ENCODE measurements around the gene IMP4. TPM values are rescaled to one million over a fixed set of nuclear protein-coding genes. Genes with fewer than 3 reads are reported as not detected.
A peak's percentile ranks its signal among the peaks of the same experiment; 100 is the strongest.

IMP4 gene
- 43.2 TPM for polyA plus RNA-seq (2013, experiment 1 of 2)
- polyA plus RNA-seq (2013, experiment 2 of 2) = 40.0 TPM

GRCh38 chr2:130342533-130343275 is at the start of gene IMP4:
IMP4 (plus strand) TSS chr2:130342897; CDS start chr2:130342933, 36 bp downstream.
- H3K27ac ChIP-seq (ENCODE audit: low read depth, low read length, severe bottlenecking) = peak within 1 kb of the TSS; percentile 88
- peaks cover 48% of the 10 kb centered on the region for H3K36me3 ChIP-seq (ENCODE audit: control insufficient read depth, insufficient read depth, low read length)
- H3K4me3 ChIP-seq (ENCODE audit: extremely low read depth, insufficient read depth, low read length, poor library complexity, severe bottlenecking) = peak within 1 kb of the TSS; percentile 79
- peaks cover 4% of the 10 kb centered on the region for H3K4me1 ChIP-seq (ENCODE audit: control insufficient read depth, insufficient read depth, low read length, poor library complexity, severe bottlenecking)
- WGBS, 2 experiments (ENCODE audit: insufficient coverage in 2 of 2) = 0 to 1% methylated on average over 53 of the region's 60 CpGs
- H3K9me3 ChIP-seq (ENCODE audit: control insufficient read depth, low read length) = no peaks in the 10 kb centered on the region

- Histone ChIP-seq H3K9me3 (ENCODE audit: control insufficient read depth, low read length) (no peaks in the 10 kb centered on the region), H3K4me1 (ENCODE audit: control insufficient read depth, insufficient read depth, low read length, poor library complexity, severe bottlenecking) (no peaks in the 10 kb centered on the region), H3K4me3 (ENCODE audit: extremely low read depth, insufficient read depth, low read length, poor library complexity, severe bottlenecking) (no peak overlapping the region), H3K36me3 (ENCODE audit: control insufficient read depth, insufficient read depth, low read length) (no peaks in the 10 kb centered on the region), H3K27ac (ENCODE audit: low read depth, low read length, severe bottlenecking) (no peak overlapping the region)
- WGBS, 2 experiments (ENCODE audit: insufficient coverage in 2 of 2) = 86 to 88% methylated on average over 19 to 20 of the region's 22 CpGs
Observed at GRCh38 chr2:130300258-130300969, 42.3 kb upstream of the IMP4 start.

- Histone ChIP-seq H3K4me3 (ENCODE audit: extremely low read depth, insufficient read depth, low read length, poor library complexity, severe bottlenecking) (no peak overlapping the region), H3K36me3 (ENCODE audit: control insufficient read depth, insufficient read depth, low read length) (no peaks in the 10 kb centered on the region), H3K27ac (ENCODE audit: low read depth, low read length, severe bottlenecking) (no peak overlapping the region), H3K4me1 (ENCODE audit: control insufficient read depth, insufficient read depth, low read length, poor library complexity, severe bottlenecking) (no peaks in the 10 kb centered on the region), H3K9me3 (ENCODE audit: control insufficient read depth, low read length) (no peaks in the 10 kb centered on the region)
- WGBS, 2 experiments (ENCODE audit: insufficient coverage in 2 of 2) = 92 to 93% methylated on average over 10 to 13 of the region's 13 CpGs
Observed at GRCh38 chr2:130300970-130301348, 41.7 kb upstream of the IMP4 start.

GRCh38 chr2:130302164-130302886 is 40.4 kb upstream of the IMP4 start:
- Histone ChIP-seq H3K36me3 (ENCODE audit: control insufficient read depth, insufficient read depth, low read length) (no peaks in the 10 kb centered on the region), H3K4me1 (ENCODE audit: control insufficient read depth, insufficient read depth, low read length, poor library complexity, severe bottlenecking) (no peaks in the 10 kb centered on the region), H3K9me3 (ENCODE audit: control insufficient read depth, low read length) (no peaks in the 10 kb centered on the region), H3K4me3 (ENCODE audit: extremely low read depth, insufficient read depth, low read length, poor library complexity, severe bottlenecking) (no peak overlapping the region), H3K27ac (ENCODE audit: low read depth, low read length, severe bottlenecking) (no peak overlapping the region)
- 94% methylated on average over 9 to 11 of the region's 12 CpGs for WGBS, 2 experiments (ENCODE audit: insufficient coverage in 2 of 2)

- Histone ChIP-seq H3K4me1 (ENCODE audit: control insufficient read depth, insufficient read depth, low read length, poor library complexity, severe bottlenecking) (no peaks in the 10 kb centered on the region), H3K36me3 (ENCODE audit: control insufficient read depth, insufficient read depth, low read length) (no peaks in the 10 kb centered on the region), H3K4me3 (ENCODE audit: extremely low read depth, insufficient read depth, low read length, poor library complexity, severe bottlenecking) (no peak overlapping the region), H3K27ac (ENCODE audit: low read depth, low read length, severe bottlenecking) (no peak overlapping the region), H3K9me3 (ENCODE audit: control insufficient read depth, low read length) (no peaks in the 10 kb centered on the region)
Observed at GRCh38 chr2:130303169-130303568, 39.5 kb upstream of the IMP4 start.

- WGBS, 2 experiments (ENCODE audit: insufficient coverage in 2 of 2) = 87 to 100% methylated on average over 2 of the region's 3 CpGs
- no peaks in the 10 kb centered on the region for H3K4me1 ChIP-seq (ENCODE audit: control insufficient read depth, insufficient read depth, low read length, poor library complexity, severe bottlenecking)
- no peaks in the 10 kb centered on the region for H3K36me3 ChIP-seq (ENCODE audit: control insufficient read depth, insufficient read depth, low read length)
- no peak overlapping the region for H3K4me3 ChIP-seq (ENCODE audit: extremely low read depth, insufficient read depth, low read length, poor library complexity, severe bottlenecking)
- no peaks in the 10 kb centered on the region for H3K9me3 ChIP-seq (ENCODE audit: control insufficient read depth, low read length)
- H3K27ac ChIP-seq (ENCODE audit: low read depth, low read length, severe bottlenecking) = no peak overlapping the region
Observed at GRCh38 chr2:130304726-130305125, 38.0 kb upstream of the IMP4 start.

GRCh38 chr2:130307850-130308249 is 34.8 kb upstream of the IMP4 start:
- Histone ChIP-seq H3K36me3 (ENCODE audit: control insufficient read depth, insufficient read depth, low read length) (no peaks in the 10 kb centered on the region), H3K4me1 (ENCODE audit: control insufficient read depth, insufficient read depth, low read length, poor library complexity, severe bottlenecking) (no peaks in the 10 kb centered on the region), H3K4me3 (ENCODE audit: extremely low read depth, insufficient read depth, low read length, poor library complexity, severe bottlenecking) (no peak overlapping the region), H3K27ac (ENCODE audit: low read depth, low read length, severe bottlenecking) (no peak overlapping the region), H3K9me3 (ENCODE audit: control insufficient read depth, low read length) (no peaks in the 10 kb centered on the region)
- 94 to 97% methylated on average over 4 of the region's 4 CpGs for WGBS, 2 experiments (ENCODE audit: insufficient coverage in 2 of 2)

- H3K9me3 ChIP-seq (ENCODE audit: control insufficient read depth, low read length) = no peaks in the 10 kb centered on the region
- H3K36me3 ChIP-seq (ENCODE audit: control insufficient read depth, insufficient read depth, low read length) = no peaks in the 10 kb centered on the region
- no peaks in the 10 kb centered on the region for H3K4me1 ChIP-seq (ENCODE audit: control insufficient read depth, insufficient read depth, low read length, poor library complexity, severe bottlenecking)
- no peak overlapping the region for H3K4me3 ChIP-seq (ENCODE audit: extremely low read depth, insufficient read depth, low read length, poor library complexity, severe bottlenecking)
- H3K27ac ChIP-seq (ENCODE audit: low read depth, low read length, severe bottlenecking) = no peak overlapping the region
Observed at GRCh38 chr2:130310881-130311280, 31.8 kb upstream of the IMP4 start.

- H3K9me3 ChIP-seq (ENCODE audit: control insufficient read depth, low read length) = no peaks in the 10 kb centered on the region
- 80 to 88% methylated on average over 8 to 12 of the region's 12 CpGs for WGBS, 2 experiments (ENCODE audit: insufficient coverage in 2 of 2)
Observed at GRCh38 chr2:130313812-130314334, 28.8 kb upstream of the IMP4 start.

GRCh38 chr2:130314377-130314776 is 28.3 kb upstream of the IMP4 start:
- Histone ChIP-seq H3K4me3 (ENCODE audit: extremely low read depth, insufficient read depth, low read length, poor library complexity, severe bottlenecking) (no peak overlapping the region), H3K36me3 (ENCODE audit: control insufficient read depth, insufficient read depth, low read length) (no peaks in the 10 kb centered on the region), H3K9me3 (ENCODE audit: control insufficient read depth, low read length) (no peaks in the 10 kb centered on the region), H3K4me1 (ENCODE audit: control insufficient read depth, insufficient read depth, low read length, poor library complexity, severe bottlenecking) (no peaks in the 10 kb centered on the region), H3K27ac (ENCODE audit: low read depth, low read length, severe bottlenecking) (no peak overlapping the region)
- 82 to 92% methylated on average over 3 of the region's 3 CpGs for WGBS, 2 experiments (ENCODE audit: insufficient coverage in 2 of 2)

More at GRCh38 chr2:130313812-130314334, 28.8 kb upstream of the IMP4 start:
- no peak overlapping the region for H3K27ac ChIP-seq (ENCODE audit: low read depth, low read length, severe bottlenecking)
- no peaks in the 10 kb centered on the region for H3K36me3 ChIP-seq (ENCODE audit: control insufficient read depth, insufficient read depth, low read length)
- no peak overlapping the region for H3K4me3 ChIP-seq (ENCODE audit: extremely low read depth, insufficient read depth, low read length, poor library complexity, severe bottlenecking)
- H3K4me1 ChIP-seq (ENCODE audit: control insufficient read depth, insufficient read depth, low read length, poor library complexity, severe bottlenecking) = no peaks in the 10 kb centered on the region
